Common myeloid progenitor, CD34-positive (primary cell): ENCODE data around the gene PNPLA4.

Experiments used
- CTCF ChIA-PET: fragments of 350-600 bp; sonication (Branson Sonifier 250); formaldehyde crosslinking; loops from one replicate; lab custom pipeline; 2021; ENCODE audit warnings: antibody characterized with exemption; lab: Charles Lee
- POLR2A ChIA-PET: fragments of 350-600 bp; sonication (Branson Sonifier 250); formaldehyde crosslinking; loops from one replicate; lab custom pipeline; 2021; ENCODE audit warnings: antibody characterized with exemption; lab: Charles Lee
- DNase-seq, 3 donors: peaks; one replicate each; pipeline versions ENCODE4 v3.0.0 to v3.0.0-alpha.2; 2013
- H3K27ac ChIP-seq, 2 experiments: 1 replicate in 1 of 2; 2 replicates in 1 of 2; pipeline ENCODE4 v1.7.0; 2013; ENCODE audit warnings: inconsistent platforms in 2 of 2, low read length in 2 of 2, mild to moderate bottlenecking in 2 of 2, low read depth in 1 of 2, moderate library complexity in 1 of 2; ENCODE audit not compliant: severe bottlenecking in 2 of 2, insufficient read depth in 1 of 2, poor library complexity in 1 of 2
- H3K27me3 ChIP-seq, 5 experiments: replicated peaks in 2 of 5; 1 replicate in 3 of 5; 2 replicates in 2 of 5; pipeline versions ENCODE4 v1.6.1 to v1.7.0; 2013; ENCODE audit warnings: low read length in 4 of 5, mild to moderate bottlenecking in 2 of 5, moderate library complexity in 2 of 5, inconsistent platforms in 1 of 5; ENCODE audit not compliant: insufficient read depth in 5 of 5, control insufficient read depth in 4 of 5
- H3K36me3 ChIP-seq, 4 experiments: 1 replicate in 2 of 4; 2 replicates in 2 of 4; pipeline versions ENCODE4 v1.6.1 to v1.7.0; 2013; ENCODE audit warnings: low read length in 3 of 4, control low read depth in 1 of 4, mild to moderate bottlenecking in 1 of 4; ENCODE audit not compliant: control insufficient read depth in 4 of 4, insufficient read depth in 4 of 4
- H3K4me1 ChIP-seq, 4 experiments: 1 replicate in 3 of 4; 2 replicates in 1 of 4; pipeline versions ENCODE4 v1.6.1 to v1.7.1; 2013; ENCODE audit warnings: low read length in 3 of 4, mild to moderate bottlenecking in 3 of 4, control low read depth in 1 of 4, inconsistent platforms in 1 of 4, moderate library complexity in 1 of 4; ENCODE audit not compliant: control insufficient read depth in 4 of 4, insufficient read depth in 4 of 4; ENCODE audit errors: control extremely low read depth in 1 of 4
- H3K4me3 ChIP-seq, 7 experiments: 1 replicate in 4 of 7; 2 replicates in 3 of 7; pipeline versions ENCODE4 v1.5.1 to v1.7.0; 2013; ENCODE audit warnings: mild to moderate bottlenecking in 7 of 7, low read length in 6 of 7, moderate library complexity in 6 of 7, inconsistent platforms in 2 of 7, low read depth in 2 of 7, control low read depth in 1 of 7; ENCODE audit not compliant: insufficient read depth in 4 of 7, control insufficient read depth in 1 of 7; ENCODE audit errors: extremely low read depth in 1 of 7
- H3K9me3 ChIP-seq, 5 experiments: 1 replicate in 4 of 5; 2 replicates in 1 of 5; pipeline versions ENCODE4 v1.6.1 to v1.7.1; 2013; ENCODE audit warnings: low read length in 4 of 5, mild to moderate bottlenecking in 2 of 5, inconsistent platforms in 1 of 5, low read depth in 1 of 5, moderate library complexity in 1 of 5; ENCODE audit not compliant: control insufficient read depth in 4 of 5, insufficient read depth in 2 of 5; ENCODE audit errors: control extremely low read depth in 1 of 5
- WGBS: methylation state at CpG from one replicate; pipeline ENCODE4 v1.1.5; 2013; ENCODE audit not compliant: insufficient coverage; 5-methylcytosine and 5-hydroxymethylcytosine counted together

The PNPLA4 gene

GRCh38 chrX:7925867-7926472 is 1.2 kb downstream of the PNPLA4 start:
- peaks cover 0 to 6% (median 2%) of the 10 kb centered on the region in 4 experiments for H3K36me3 ChIP-seq
- DNase-seq, result peak; percentile 63 to 89 (median 87)
- ChIA-PET POLR2A (no interaction called here), CTCF (interaction anchor here (1.0 kb wide), 1 partner anchor 798 kb away, joined by 3 read pairs; no protein-coding TSS in a partner anchor)
- H3K27me3 ChIP-seq, result no peaks in the 10 kb centered on the region
- WGBS, result 33% methylated on average over 7 of the region's 9 CpGs
- H3K4me3 ChIP-seq, result peak overlapping the region in 1 of 7 experiments; percentile 74
- H3K9me3 ChIP-seq, result no peaks in the 10 kb centered on the region
- peaks cover 0 to 19% (median 15%) of the 10 kb centered on the region in 4 experiments for H3K4me1 ChIP-seq
- no peak overlapping the region for H3K27ac ChIP-seq

- no peaks in the 10 kb centered on the region for H3K27me3 ChIP-seq
- peaks cover 0 to 11% (median 7%) of the 10 kb centered on the region in 4 experiments for H3K4me1 ChIP-seq
- ChIA-PET CTCF (no interaction called here), POLR2A (no interaction called here)
- H3K4me3 ChIP-seq, result no peak overlapping the region
- DNase-seq, result no peak
- WGBS, result 100% methylated on average over 10 of the region's 12 CpGs
- H3K27ac ChIP-seq, result no peak overlapping the region
- H3K36me3 ChIP-seq, result peaks cover 0 to 12% (median 10%) of the 10 kb centered on the region in 4 experiments
- H3K9me3 ChIP-seq, result no peaks in the 10 kb centered on the region
These were observed 5.5 kb downstream of the PNPLA4 start for GRCh38 chrX:7921750-7922149.

GRCh38 chrX:7908821-7909220 is 18.4 kb downstream of the PNPLA4 start:
- no peak overlapping the region for H3K27ac ChIP-seq
- H3K4me3 ChIP-seq, result no peak overlapping the region
- 98% methylated on average over 5 of the region's 5 CpGs for WGBS
- CTCF ChIA-PET, result no interaction called here
- no peaks in the 10 kb centered on the region for H3K4me1 ChIP-seq
- DNase-seq, result no peak
- POLR2A ChIA-PET, result no interaction called here
- no peaks in the 10 kb centered on the region for H3K27me3 ChIP-seq
- no peaks in the 10 kb centered on the region for H3K9me3 ChIP-seq
- peaks cover 2 to 10% (median 4%) of the 10 kb centered on the region in 4 experiments for H3K36me3 ChIP-seq

- ChIA-PET CTCF (no interaction called here), POLR2A (no interaction called here)
- no peak overlapping the region for H3K27ac ChIP-seq
- no peaks in the 10 kb centered on the region for H3K27me3 ChIP-seq
- H3K36me3 ChIP-seq, result peaks cover 2 to 17% (median 7%) of the 10 kb centered on the region in 4 experiments
- DNase-seq, result no peak
- H3K9me3 ChIP-seq, result no peaks in the 10 kb centered on the region
- no peak overlapping the region for H3K4me3 ChIP-seq
- no peaks in the 10 kb centered on the region for H3K4me1 ChIP-seq
- WGBS, result 100% methylated on average over 1 of the region's 3 CpGs
These were observed 22.7 kb downstream of the PNPLA4 start for GRCh38 chrX:7904562-7904961.

GRCh38 chrX:7891928-7892327 is 35.3 kb downstream of the PNPLA4 start:
- Histone ChIP-seq H3K36me3 (peaks cover 0 to 2% (median 0%) of the 10 kb centered on the region in 4 experiments), H3K4me1 (no peaks in the 10 kb centered on the region), H3K27ac (no peak overlapping the region), H3K9me3 (no peaks in the 10 kb centered on the region), H3K4me3 (no peak overlapping the region), H3K27me3 (no peaks in the 10 kb centered on the region)
- WGBS, result 78% methylated on average over 7 of the region's 9 CpGs
- ChIA-PET CTCF (no interaction called here), POLR2A (no interaction called here)
- DNase-seq, result no peak

- Histone ChIP-seq H3K27me3 (no peaks in the 10 kb centered on the region), H3K36me3 (no peaks in the 10 kb centered on the region), H3K4me3 (no peak overlapping the region), H3K27ac (no peak overlapping the region), H3K9me3 (no peaks in the 10 kb centered on the region), H3K4me1 (no peaks in the 10 kb centered on the region)
- no CpG with 5 or more reads among the region's 2 CpGs for WGBS
- CTCF ChIA-PET, result no interaction called here
- POLR2A ChIA-PET, result no interaction called here
- DNase-seq, result no peak
These were observed 37.5 kb downstream of the PNPLA4 start for GRCh38 chrX:7889680-7890079.

GRCh38 chrX:7889135-7889534 is 38.1 kb downstream of the PNPLA4 start:
- Histone ChIP-seq H3K27ac (no peak overlapping the region), H3K36me3 (no peaks in the 10 kb centered on the region), H3K27me3 (no peaks in the 10 kb centered on the region), H3K4me1 (no peaks in the 10 kb centered on the region), H3K9me3 (no peaks in the 10 kb centered on the region), H3K4me3 (no peak overlapping the region)
- POLR2A ChIA-PET, result no interaction called here
- CTCF ChIA-PET, result no interaction called here
- WGBS, result no CpG with 5 or more reads among the region's 2 CpGs
- no peak for DNase-seq
